Breast epithelium (tissue), 4 donors: ENCODE results near the gene GPR87. TPM values are rescaled to one million over a fixed set of nuclear protein-coding genes. Genes with fewer than 3 reads are reported as not detected.
A peak's percentile ranks its signal among the peaks of the same experiment; 100 is the strongest.

Source experiments
- DNase-seq, 2 donors: peaks; one replicate each; pipeline ENCODE4 v3.0.0-alpha.2; 2019; ENCODE audit warnings: low spot score in 2 of 2
- H3K27ac ChIP-seq, 2 donors: fragments of 200-600 bp; sonication (generic) in 1 of 2; one replicate each; pipeline ENCODE4 v1.5.1; 2016 to 2019; ENCODE audit warnings: mild to moderate bottlenecking in 1 of 2
- H3K27me3 ChIP-seq, 2 donors: fragments of 200-600 bp; sonication (generic) in 1 of 2; one replicate each; pipeline versions ENCODE4 v1.5.1 to v1.6.0; 2017 to 2019; ENCODE audit warnings: control low read depth in 1 of 2, mild to moderate bottlenecking in 1 of 2
- H3K36me3 ChIP-seq: fragments of 200-600 bp; one replicate; pipeline ENCODE4 v1.5.1; 2019
- H3K4me1 ChIP-seq, 2 donors: fragments of 200-600 bp; sonication (generic); one replicate each; pipeline ENCODE4 v1.5.1; 2016 to 2019; ENCODE audit warnings: control low read depth in 1 of 2
- H3K4me3 ChIP-seq, 3 donors: fragments of 200-600 bp; sonication (generic); 1 replicate in 2 of 3; 2 replicates in 1 of 3; pipeline ENCODE4 v1.5.1; 2016 to 2019; ENCODE audit warnings: mild to moderate bottlenecking in 3 of 3, moderate library complexity in 2 of 3
- H3K9me3 ChIP-seq, 2 donors: fragments of 200-600 bp; sonication (generic) in 1 of 2; one replicate each; pipeline ENCODE4 v1.5.1; 2016 to 2019; ENCODE audit warnings: control low read depth in 1 of 2
- POLR2A ChIP-seq: fragments of 450-650 bp; IDR thresholded peaks from one replicate; pipeline ENCODE4 v1.6.1; 2016; ENCODE audit warnings: antibody characterized with exemption, mild to moderate bottlenecking, moderate library complexity
- POLR2AphosphoS5 ChIP-seq, 3 donors: sonication (generic); formaldehyde crosslinking; IDR thresholded peaks; one replicate each; pipeline ENCODE4 v1.6.1; 2017; ENCODE audit warnings: antibody characterized with exemption in 3 of 3
- intact Hi-C: fragments of 100-400 bp; cut with DNase I; formaldehyde crosslinking; loops from one replicate; pipeline ENCODE4 v1.15.1; 2023; ENCODE audit warnings: low total_unique reads
- total RNA-seq, 3 donors: library from RNA; depleted of rRNA; stranded (reverse); fragments of >200 nt; gene quantifications; one replicate each; pipeline ENCODE4 v1.1.0, GENCODE V29; 2016
- TF ChIP-seq, protein P1 (sequence below), 3 donors: fragments of 450-650 bp; IDR thresholded peaks; one replicate each; pipeline ENCODE4 v1.5.1; 2016 to 2017; ENCODE audit warnings: antibody characterized with exemption in 3 of 3, mild to moderate bottlenecking in 3 of 3, moderate library complexity in 3 of 3

Gene GPR87
- total RNA-seq, 3 donors from 2014 or later, result 2.6 to 3.4 TPM; not detected in 1

GRCh38 chr3:151264605-151265004 is 52.0 kb downstream of the GPR87 start:
- intact Hi-C loops, result no loop called here
- no peaks in the 10 kb centered on the region for H3K36me3 ChIP-seq
- H3K4me1 ChIP-seq, result no peaks in the 10 kb centered on the region
- H3K4me3 ChIP-seq, result no peak overlapping the region
- TF ChIP-seq POLR2A, result no peak
- TF ChIP-seq POLR2AphosphoS5 (IDR thresholded peaks at IDR 0.05), result no peak
- TF ChIP-seq, protein P1, sequence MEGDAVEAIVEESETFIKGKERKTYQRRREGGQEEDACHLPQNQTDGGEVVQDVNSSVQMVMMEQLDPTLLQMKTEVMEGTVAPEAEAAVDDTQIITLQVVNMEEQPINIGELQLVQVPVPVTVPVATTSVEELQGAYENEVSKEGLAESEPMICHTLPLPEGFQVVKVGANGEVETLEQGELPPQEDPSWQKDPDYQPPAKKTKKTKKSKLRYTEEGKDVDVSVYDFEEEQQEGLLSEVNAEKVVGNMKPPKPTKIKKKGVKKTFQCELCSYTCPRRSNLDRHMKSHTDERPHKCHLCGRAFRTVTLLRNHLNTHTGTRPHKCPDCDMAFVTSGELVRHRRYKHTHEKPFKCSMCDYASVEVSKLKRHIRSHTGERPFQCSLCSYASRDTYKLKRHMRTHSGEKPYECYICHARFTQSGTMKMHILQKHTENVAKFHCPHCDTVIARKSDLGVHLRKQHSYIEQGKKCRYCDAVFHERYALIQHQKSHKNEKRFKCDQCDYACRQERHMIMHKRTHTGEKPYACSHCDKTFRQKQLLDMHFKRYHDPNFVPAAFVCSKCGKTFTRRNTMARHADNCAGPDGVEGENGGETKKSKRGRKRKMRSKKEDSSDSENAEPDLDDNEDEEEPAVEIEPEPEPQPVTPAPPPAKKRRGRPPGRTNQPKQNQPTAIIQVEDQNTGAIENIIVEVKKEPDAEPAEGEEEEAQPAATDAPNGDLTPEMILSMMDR (IDR thresholded peaks at IDR 0.05), result no peak
- no peak for DNase-seq
- H3K9me3 ChIP-seq, result no peaks in the 10 kb centered on the region
- no peaks in the 10 kb centered on the region for H3K27me3 ChIP-seq
- H3K27ac ChIP-seq, result no peak overlapping the region

DNA sequence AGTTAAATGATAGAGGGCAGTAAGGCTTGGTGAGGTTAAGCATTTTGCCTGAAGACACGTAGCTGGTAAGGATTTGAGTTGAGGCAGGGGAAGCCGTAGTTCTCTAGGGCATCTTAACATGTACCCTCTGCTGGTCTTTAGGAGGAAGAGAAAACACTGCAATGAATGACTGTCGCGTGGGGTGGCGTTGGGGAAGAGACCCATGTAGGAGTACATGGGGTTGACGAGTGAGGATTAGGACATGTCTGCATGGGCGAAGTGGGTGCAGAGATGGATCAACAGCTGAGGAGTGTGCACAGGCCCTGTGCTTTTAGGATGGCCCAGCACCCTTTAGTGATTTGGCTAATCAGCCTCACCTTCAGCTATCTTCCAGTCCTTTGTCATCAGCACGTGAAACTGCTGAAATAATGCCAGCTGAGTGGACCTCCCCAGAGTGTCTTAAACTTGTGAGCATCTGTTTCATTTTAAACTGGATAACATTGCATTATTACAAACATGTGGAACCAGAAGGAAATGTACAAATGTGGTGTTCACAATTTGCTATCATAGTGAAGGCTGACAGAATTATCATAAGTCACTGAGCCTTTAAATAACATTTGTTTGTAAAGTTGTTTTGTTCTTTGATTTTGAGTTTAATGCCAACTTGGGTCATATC is 53.6 kb downstream of the GPR87 start:
- intact Hi-C loops, result no loop called here
- no peak overlapping the region for H3K4me3 ChIP-seq
- no peak for DNase-seq
- H3K9me3 ChIP-seq, result no peaks in the 10 kb centered on the region
- no peaks in the 10 kb centered on the region for H3K4me1 ChIP-seq
- no peaks in the 10 kb centered on the region for H3K36me3 ChIP-seq
- H3K27me3 ChIP-seq, result no peaks in the 10 kb centered on the region
- TF ChIP-seq, protein P1 (IDR thresholded peaks at IDR 0.05), result no peak
- no peak for TF ChIP-seq POLR2A
- H3K27ac ChIP-seq, result peak overlapping the region in 1 of 2 donors; percentile 43

- no peak for DNase-seq
- Histone ChIP-seq H3K4me3 (no peak overlapping the region), H3K27me3 (no peaks in the 10 kb centered on the region), H3K4me1 (no peaks in the 10 kb centered on the region), H3K27ac (no peak overlapping the region), H3K36me3 (no peaks in the 10 kb centered on the region), H3K9me3 (no peaks in the 10 kb centered on the region)
- TF ChIP-seq POLR2A (no peak), POLR2AphosphoS5 (IDR thresholded peaks at IDR 0.05) (no peak)
- TF ChIP-seq, protein P1 (IDR thresholded peaks at IDR 0.05), result no peak
- intact Hi-C loops, result no loop called here
These were observed 57.0 kb downstream of the GPR87 start for GRCh38 chr3:151259664-151260063.

GRCh38 chr3:151256749-151257148 is 59.9 kb downstream of the GPR87 start:
- Histone ChIP-seq H3K4me1 (no peaks in the 10 kb centered on the region), H3K27ac (no peak overlapping the region), H3K9me3 (no peaks in the 10 kb centered on the region), H3K4me3 (no peak overlapping the region), H3K36me3 (no peaks in the 10 kb centered on the region), H3K27me3 (no peaks in the 10 kb centered on the region)
- intact Hi-C loops, result no loop called here
- TF ChIP-seq POLR2A, result no peak
- no peak for TF ChIP-seq POLR2AphosphoS5 (IDR thresholded peaks at IDR 0.05)
- TF ChIP-seq, protein P1 (IDR thresholded peaks at IDR 0.05), result no peak
- no peak for DNase-seq

DNA sequence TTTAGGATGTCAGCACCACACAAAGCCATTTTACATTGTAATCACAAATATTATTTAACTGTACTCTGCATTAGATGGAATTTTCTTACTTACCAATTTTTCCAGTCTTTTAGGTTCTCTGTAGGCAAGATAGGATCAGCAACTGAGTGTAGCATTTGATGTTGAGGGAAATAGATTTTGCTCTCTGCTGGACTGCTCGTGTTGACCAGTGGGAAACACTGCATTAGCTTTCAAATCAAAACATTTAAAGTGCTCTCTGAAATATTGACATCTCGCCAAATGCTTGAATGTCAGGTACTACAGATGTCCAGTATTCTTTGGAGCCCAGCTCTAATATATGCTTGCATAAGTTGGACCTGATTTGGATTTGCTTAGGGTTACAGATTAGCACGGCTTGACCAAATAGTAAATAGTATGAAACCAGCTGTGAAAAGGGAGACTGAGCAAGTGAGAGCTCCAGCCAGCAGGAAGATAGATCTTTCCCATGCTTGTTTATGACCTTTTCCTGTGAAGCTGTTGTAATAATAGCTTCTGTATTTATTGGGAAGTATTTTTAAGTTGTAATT is 67.8 kb downstream of the GPR87 start:
- H3K4me3 ChIP-seq, result no peak overlapping the region
- no peak overlapping the region for H3K27ac ChIP-seq
- no peaks in the 10 kb centered on the region for H3K36me3 ChIP-seq
- no peaks in the 10 kb centered on the region for H3K9me3 ChIP-seq
- TF ChIP-seq, protein P1 (IDR thresholded peaks at IDR 0.05), result no peak
- no peak for TF ChIP-seq POLR2A
- TF ChIP-seq POLR2AphosphoS5 (IDR thresholded peaks at IDR 0.05), result no peak
- intact Hi-C loops, result no loop called here
- H3K4me1 ChIP-seq, result no peaks in the 10 kb centered on the region
- no peaks in the 10 kb centered on the region for H3K27me3 ChIP-seq
- DNase-seq, result no peak
